CD14-positive monocyte (primary cell): ENCODE data around the gene CX3CL1. TPM values are rescaled to one million over a fixed set of nuclear protein-coding genes. Genes with fewer than 3 reads are reported as not detected.

Experiments used
- DNase-seq, 3 donors: peaks; one replicate each; pipeline ENCODE4 v3.0.0-alpha.2; 2011 to 2022
- H2AFZ ChIP-seq: 2 replicates; pipeline ENCODE4 v1.6.0; 2012; ENCODE audit warnings: mild to moderate bottlenecking, low read depth, low read length, inconsistent platforms; ENCODE audit not compliant: insufficient read depth, poor library complexity, severe bottlenecking
- H3K27ac ChIP-seq, 2 donors: 1 replicate in 1 of 2; 2 replicates in 1 of 2; pipeline ENCODE4 v1.5.1; 2012 to 2013; ENCODE audit warnings: low read length in 2 of 2, control low read depth in 1 of 2, inconsistent platforms in 1 of 2, low read depth in 1 of 2, mild to moderate bottlenecking in 1 of 2
- H3K27me3 ChIP-seq, 2 donors: one replicate each; pipeline versions ENCODE4 v1.6.0 to v1.6.1; 2011 to 2013; ENCODE audit warnings: low read length in 2 of 2; ENCODE audit not compliant: control insufficient read depth in 2 of 2, insufficient read depth in 2 of 2
- H3K36me3 ChIP-seq, 2 donors: replicated peaks in 1 of 2; 1 replicate in 1 of 2; 2 replicates in 1 of 2; pipeline versions ENCODE4 v1.5.1 to v1.6.1; 2012 to 2013; ENCODE audit warnings: low read length in 2 of 2, control low read depth in 1 of 2, inconsistent platforms in 1 of 2, mild to moderate bottlenecking in 1 of 2; ENCODE audit not compliant: insufficient read depth in 2 of 2, control insufficient read depth in 1 of 2
- H3K4me1 ChIP-seq, 2 donors: 1 replicate in 1 of 2; 2 replicates in 1 of 2; pipeline versions ENCODE4 v1.5.1 to v1.6.1; 2012 to 2013; ENCODE audit warnings: low read length in 2 of 2, control low read depth in 1 of 2, inconsistent platforms in 1 of 2, mild to moderate bottlenecking in 1 of 2, moderate library complexity in 1 of 2; ENCODE audit not compliant: insufficient read depth in 2 of 2, control insufficient read depth in 1 of 2
- H3K4me2 ChIP-seq: replicated peaks from 2 replicates; pipeline ENCODE3; 2012; ENCODE audit warnings: low read length, moderate library complexity, mild to moderate bottlenecking; ENCODE audit not compliant: poor library complexity, severe bottlenecking; ENCODE audit errors: extremely low read depth
- H3K4me3 ChIP-seq, 3 experiments: fragments of 200-600 bp in 1 of 3; sonication (generic) in 1 of 3; replicated peaks in 1 of 3; 1 replicate in 2 of 3; 2 replicates in 1 of 3; pipeline ENCODE4 v1.5.1; 2011 to 2013; ENCODE audit warnings: low read length in 3 of 3, mild to moderate bottlenecking in 3 of 3, control low read depth in 2 of 3, low read depth in 2 of 3, inconsistent platforms in 1 of 3, moderate library complexity in 1 of 3
- H3K79me2 ChIP-seq: 2 replicates; pipeline ENCODE4 v1.6.0; 2012; ENCODE audit warnings: mild to moderate bottlenecking, control low read depth, inconsistent platforms, low read length, moderate library complexity; ENCODE audit not compliant: insufficient read depth
- H3K9ac ChIP-seq: 2 replicates; pipeline ENCODE4 v1.6.0; 2017; ENCODE audit warnings: low read length, mild to moderate bottlenecking; ENCODE audit not compliant: insufficient read depth, poor library complexity, severe bottlenecking
- H3K9me3 ChIP-seq, 2 donors: replicated peaks in 1 of 2; 1 replicate in 1 of 2; 2 replicates in 1 of 2; pipeline versions ENCODE4 v1.5.1 to v1.6.1; 2012 to 2013; ENCODE audit warnings: low read length in 2 of 2, control low read depth in 1 of 2; ENCODE audit not compliant: control insufficient read depth in 1 of 2, insufficient read depth in 1 of 2
- H4K20me1 ChIP-seq: 2 replicates; pipeline ENCODE4 v1.6.0; 2012; ENCODE audit warnings: mild to moderate bottlenecking, low read length, control low read depth, moderate library complexity; ENCODE audit not compliant: insufficient read depth
- H3K27ac Mint-ChIP-seq, 7 donors: one replicate each; pipeline ENCODE4 v1.8.0; 2020; ENCODE audit warnings: mild to moderate bottlenecking in 7 of 7, mixed read lengths in 7 of 7, moderate library complexity in 6 of 7, inconsistent platforms in 2 of 7
- H3K27me3 Mint-ChIP-seq, 3 donors: one replicate each; pipeline ENCODE4 v1.8.0; 2021 to 2022; ENCODE audit warnings: low read depth in 3 of 3, mild to moderate bottlenecking in 3 of 3, mixed read lengths in 3 of 3, moderate library complexity in 3 of 3, inconsistent platforms in 1 of 3
- H3K36me3 Mint-ChIP-seq, 2 donors: one replicate each; pipeline ENCODE4 v1.8.0; 2020; ENCODE audit warnings: mixed read lengths in 2 of 2, inconsistent platforms in 1 of 2, mild to moderate bottlenecking in 1 of 2
- H3K4me1 Mint-ChIP-seq: one replicate; pipeline ENCODE4 v1.8.0; 2020; ENCODE audit warnings: mild to moderate bottlenecking, mixed read lengths
- H3K4me3 Mint-ChIP-seq, 2 donors: one replicate each; pipeline ENCODE4 v1.8.0; 2020; ENCODE audit warnings: mild to moderate bottlenecking in 2 of 2, mixed read lengths in 2 of 2, moderate library complexity in 1 of 2
- H3K9me3 Mint-ChIP-seq, 7 donors: one replicate each; pipeline ENCODE4 v1.8.0; 2020 to 2022; ENCODE audit warnings: mixed read lengths in 7 of 7, mild to moderate bottlenecking in 6 of 7, moderate library complexity in 6 of 7, inconsistent platforms in 2 of 7
- CTCF ChIP-seq: fragments of 200-600 bp; IDR thresholded peaks from one replicate; pipeline ENCODE4 v1.8.0; 2022; ENCODE audit warnings: antibody characterized with exemption, mild to moderate bottlenecking
- WGBS: methylation state at CpG from one replicate; pipeline ENCODE4 v1.1.5; 2013; ENCODE audit warnings: missing lambda C conversion rate; ENCODE audit not compliant: insufficient coverage; 5-methylcytosine and 5-hydroxymethylcytosine counted together
- intact Hi-C, 2 donors: fragments of 100-400 bp; cut with micrococcal nuclease; formaldehyde crosslinking; loops; one replicate each; pipeline versions ENCODE4 v1.15.0 to v1.15.1; 2023
- polyA plus RNA-seq, 3 donors: library from polyadenylated mRNA; depleted of rRNA in 1 of 3; unstranded in 2 of 3; stranded (reverse) in 1 of 3; fragments of 300-500 nt in 2 of 3; fragments of >200 nt in 1 of 3; fragmentation: Illumina TruSeq in 2 of 3; gene quantifications; 1 replicate in 2 of 3; 2 replicates in 1 of 3; pipeline ENCODE4 v1.2.3, GENCODE V29; 2012 to 2021

CX3CL1 gene
- polyA plus RNA-seq, 3 donors: not detected

DNA sequence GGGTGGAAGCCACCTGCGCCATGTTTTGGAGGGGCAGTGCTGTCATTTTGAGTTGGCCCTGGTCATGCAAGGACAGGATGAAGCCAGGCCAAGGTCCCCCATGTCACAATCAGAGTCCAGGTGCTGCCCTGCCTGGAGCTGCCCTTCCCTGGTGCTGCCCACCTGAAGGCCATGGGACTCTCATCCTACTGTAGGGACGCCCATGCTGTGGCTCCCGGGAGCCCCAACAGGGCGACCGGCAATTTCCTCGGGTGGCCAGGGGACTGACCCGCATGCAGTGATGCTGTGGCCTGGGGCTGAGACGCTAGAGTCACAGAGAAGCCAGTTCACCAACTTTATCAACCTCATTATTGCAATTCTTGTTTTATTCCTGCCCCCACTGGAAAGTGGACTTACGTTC, 40.3 kb downstream of the CX3CL1 start:
- peaks cover 3 to 10% (median 9%) of the 10 kb centered on the region in 3 donors for H3K27me3 Mint-ChIP-seq
- Histone ChIP-seq H3K4me3 (no peak overlapping the region), H3K9me3 (no peaks in the 10 kb centered on the region), H3K4me1 (peaks cover 19 to 26% of the 10 kb centered on the region in 2 donors), H3K4me2 (no peak overlapping the region), H3K79me2 (no peaks in the 10 kb centered on the region), H4K20me1 (no peaks in the 10 kb centered on the region), H2AFZ (no peak overlapping the region), H3K27me3 (no peaks in the 10 kb centered on the region), H3K27ac (no peak overlapping the region), H3K36me3 (no peaks in the 10 kb centered on the region), H3K9ac (no peak overlapping the region)
- no peak overlapping the region for H3K27ac Mint-ChIP-seq
- TF ChIP-seq CTCF: no peak
- no peaks in the 10 kb centered on the region for H3K9me3 Mint-ChIP-seq
- peaks cover 18% of the 10 kb centered on the region for H3K4me1 Mint-ChIP-seq
- DNase-seq: no peak
- no peak overlapping the region for H3K4me3 Mint-ChIP-seq
- WGBS: 92% methylated on average over 9 of the region's 9 CpGs
- intact Hi-C loops: no loop called here
- H3K36me3 Mint-ChIP-seq: no peaks in the 10 kb centered on the region

DNA sequence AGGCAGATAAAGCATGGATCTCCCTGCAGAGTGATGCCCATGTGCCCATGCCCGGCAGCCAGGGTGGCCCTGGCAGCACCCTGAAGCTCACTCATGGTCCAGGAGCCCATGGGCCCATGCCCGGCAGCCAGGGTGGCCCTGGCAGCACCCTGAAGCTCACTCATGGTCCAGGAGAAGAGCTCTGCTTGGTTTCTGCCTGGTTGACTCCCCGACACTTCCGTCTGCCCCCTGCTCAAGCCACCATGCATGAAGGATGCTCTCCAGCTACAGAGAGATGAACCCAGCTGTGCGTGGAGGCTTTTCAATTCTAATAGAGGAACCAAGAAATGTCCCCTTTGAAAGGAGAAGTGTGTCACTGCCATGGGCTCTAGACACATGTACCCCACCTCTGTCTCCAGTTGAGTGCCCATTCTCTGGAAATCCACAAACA, 41.0 kb downstream of the CX3CL1 start:
- Mint-ChIP-seq H3K4me3 (no peak overlapping the region), H3K4me1 (peaks cover 18% of the 10 kb centered on the region), H3K27ac (peak overlapping the region in 1 of 7 donors; percentile 22), H3K36me3 (no peaks in the 10 kb centered on the region), H3K9me3 (no peaks in the 10 kb centered on the region), H3K27me3 (peaks cover 4 to 12% (median 9%) of the 10 kb centered on the region in 3 donors)
- H3K27me3 ChIP-seq: no peaks in the 10 kb centered on the region
- no peak overlapping the region for H3K4me3 ChIP-seq
- H2AFZ ChIP-seq: no peak overlapping the region
- no peak overlapping the region for H3K27ac ChIP-seq
- H3K4me2 ChIP-seq: no peak overlapping the region
- no peaks in the 10 kb centered on the region for H3K9me3 ChIP-seq
- no peak for DNase-seq
- H3K9ac ChIP-seq: no peak overlapping the region
- H3K79me2 ChIP-seq: no peaks in the 10 kb centered on the region
- no peaks in the 10 kb centered on the region for H4K20me1 ChIP-seq
- no peak for TF ChIP-seq CTCF
- no peaks in the 10 kb centered on the region for H3K36me3 ChIP-seq
- intact Hi-C loops: no loop called here
- WGBS: 100% methylated on average over 1 of the region's 5 CpGs
- H3K4me1 ChIP-seq: peaks cover 19 to 26% of the 10 kb centered on the region in 2 donors
